ENCODE data around the gene THAP10.
A peak's percentile ranks its signal among the peaks of the same experiment; 100 is the strongest.
"Not testable (repeated sequence)": the region's sequence is repeated elsewhere in the genome, so short reads cannot be mapped to it uniquely, and the experiment has no call there.

The THAP10 gene

GRCh38 chr15:70882361-70882760 lies 9.9 kb downstream of the THAP10 start:
- no peak overlapping the region for H3K4me3 ChIP-seq (ENCODE audit: low read depth, low read length)
- DNase-seq (ENCODE audit: low read depth): no peak

DNA sequence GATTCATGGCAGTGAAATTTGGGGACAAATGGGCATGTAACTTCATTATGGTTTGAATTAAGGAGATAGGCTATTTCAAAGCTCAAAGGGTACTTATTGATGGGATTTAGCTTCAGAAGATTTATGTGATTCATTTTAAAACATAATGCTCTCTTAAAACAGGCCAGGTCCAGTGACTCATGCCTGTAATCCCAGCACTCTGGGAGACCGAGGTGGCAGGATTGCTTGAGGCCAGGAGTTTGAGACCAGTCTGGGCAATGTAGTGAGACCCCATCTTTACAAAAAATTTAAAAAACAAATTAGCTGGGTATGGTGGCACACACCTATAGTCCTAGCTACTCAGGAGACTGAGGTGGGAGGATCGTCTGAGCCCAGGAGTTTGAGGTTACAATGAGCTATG lies 11.5 kb downstream of the THAP10 start:
- no peak for DNase-seq (ENCODE audit: low read depth)
- H3K4me3 ChIP-seq (ENCODE audit: low read depth, low read length): no peak overlapping the region

DNA sequence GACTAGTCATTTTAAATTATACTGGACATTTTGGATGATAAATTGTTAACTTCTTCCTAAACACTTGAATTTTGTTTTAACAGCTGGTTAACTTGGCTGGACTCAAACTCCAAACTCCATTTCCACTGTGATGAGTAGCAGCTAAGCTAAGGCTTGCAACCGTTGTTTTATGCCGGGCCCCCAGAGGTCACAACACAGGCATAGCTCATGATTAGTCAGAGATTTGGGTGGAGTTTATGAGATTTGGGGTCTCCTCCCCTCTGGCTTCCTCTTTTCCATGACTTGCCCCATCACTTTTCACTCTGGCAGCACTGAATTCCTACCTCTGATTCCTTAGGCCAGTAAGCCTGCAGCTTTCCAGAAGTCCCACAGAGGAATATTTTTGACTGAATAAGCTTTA lies 12.8 kb downstream of the THAP10 start:
- DNase-seq (ENCODE audit: low read depth): peak; percentile 79
- H3K4me3 ChIP-seq (ENCODE audit: low read depth, low read length): no peak overlapping the region

DNA sequence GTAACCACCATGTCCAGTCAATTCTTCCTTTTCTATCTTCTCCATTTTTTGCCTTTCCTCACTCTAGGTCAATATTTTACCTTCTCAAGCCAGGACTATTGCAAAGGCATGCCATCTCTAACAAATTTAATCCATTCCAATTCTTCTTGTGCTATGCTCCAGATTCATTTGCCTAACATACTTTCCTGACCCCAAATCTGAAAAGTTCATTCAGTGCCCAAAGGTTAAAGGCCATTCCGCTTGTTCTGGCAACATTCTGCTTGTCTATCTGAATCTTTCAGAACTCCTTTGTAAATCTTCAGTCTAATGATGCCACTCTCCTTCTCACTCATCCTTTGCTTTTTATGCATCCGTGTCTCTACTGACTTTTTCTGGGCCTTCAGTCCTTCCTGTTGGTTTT lies 15.6 kb downstream of the THAP10 start:
- no peak for DNase-seq (ENCODE audit: low read depth)
- H3K4me3 ChIP-seq (ENCODE audit: low read depth, low read length): no peak overlapping the region

- DNase-seq (ENCODE audit: low read depth): no peak
- no peak overlapping the region for H3K4me3 ChIP-seq (ENCODE audit: low read depth, low read length)
Observed at GRCh38 chr15:70876011-70876410, 16.2 kb downstream of the THAP10 start.

GRCh38 chr15:70875001-70875782 lies 17.0 kb downstream of the THAP10 start:
- DNase-seq (ENCODE audit: low read depth): no peak

GRCh38 chr15:70873232-70874054 lies 18.8 kb downstream of the THAP10 start:
- H3K4me3 ChIP-seq (ENCODE audit: low read depth, low read length): no peak overlapping the region
- no peak for DNase-seq (ENCODE audit: low read depth)

More at GRCh38 chr15:70875001-70875782, 17.0 kb downstream of the THAP10 start:
- no peak overlapping the region for H3K4me3 ChIP-seq (ENCODE audit: low read depth, low read length)

DNA sequence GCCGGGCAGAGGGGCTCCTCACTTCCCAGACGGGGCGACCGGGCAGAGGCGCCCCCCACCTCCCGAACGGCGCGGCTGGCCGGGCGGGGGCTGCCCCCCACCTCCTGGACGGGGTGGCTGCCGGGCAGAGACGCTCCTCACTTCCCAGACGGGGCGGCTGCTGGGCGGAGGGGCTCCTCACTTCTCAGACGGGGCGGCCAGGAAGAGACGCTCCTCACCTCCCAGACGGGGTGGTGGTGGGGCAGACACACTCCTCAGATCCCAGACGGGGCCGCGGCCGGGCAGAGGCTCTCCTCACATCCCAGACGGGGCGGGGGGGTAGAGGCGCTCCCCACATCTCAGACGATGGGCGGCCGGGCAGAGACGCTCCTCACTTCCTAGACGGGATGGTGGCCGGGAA lies 20.7 kb downstream of the THAP10 start:
- DNase-seq (ENCODE audit: low read depth); H3K4me3 ChIP-seq (ENCODE audit: low read depth, low read length): not testable (repeated sequence)

DNA sequence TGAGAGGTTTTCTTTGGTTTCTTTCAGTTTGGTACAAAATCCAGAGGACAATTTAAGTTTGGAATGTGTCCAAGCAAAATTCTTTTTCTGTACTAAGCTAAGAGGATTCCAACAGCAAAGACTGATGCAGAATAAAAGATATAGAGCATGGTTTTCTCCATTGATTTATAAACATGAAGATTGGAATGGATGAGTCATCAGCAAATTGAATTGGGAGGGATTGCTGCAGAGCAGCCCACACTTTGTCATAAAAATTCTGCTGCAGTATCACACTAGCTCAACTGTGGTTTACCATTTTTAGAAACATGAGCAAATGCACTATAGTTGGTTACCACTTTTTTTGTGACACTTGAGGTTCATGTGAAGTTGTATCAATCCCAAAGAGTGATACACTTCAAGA lies 22.2 kb downstream of the THAP10 start:
- peak; percentile 83 for DNase-seq (ENCODE audit: low read depth)
- H3K4me3 ChIP-seq (ENCODE audit: low read depth, low read length): no peak overlapping the region

- H3K4me3 ChIP-seq (ENCODE audit: low read depth, low read length): no peak overlapping the region
- no peak for DNase-seq (ENCODE audit: low read depth)
Observed at GRCh38 chr15:70869346-70869745, 22.9 kb downstream of the THAP10 start.

DNA sequence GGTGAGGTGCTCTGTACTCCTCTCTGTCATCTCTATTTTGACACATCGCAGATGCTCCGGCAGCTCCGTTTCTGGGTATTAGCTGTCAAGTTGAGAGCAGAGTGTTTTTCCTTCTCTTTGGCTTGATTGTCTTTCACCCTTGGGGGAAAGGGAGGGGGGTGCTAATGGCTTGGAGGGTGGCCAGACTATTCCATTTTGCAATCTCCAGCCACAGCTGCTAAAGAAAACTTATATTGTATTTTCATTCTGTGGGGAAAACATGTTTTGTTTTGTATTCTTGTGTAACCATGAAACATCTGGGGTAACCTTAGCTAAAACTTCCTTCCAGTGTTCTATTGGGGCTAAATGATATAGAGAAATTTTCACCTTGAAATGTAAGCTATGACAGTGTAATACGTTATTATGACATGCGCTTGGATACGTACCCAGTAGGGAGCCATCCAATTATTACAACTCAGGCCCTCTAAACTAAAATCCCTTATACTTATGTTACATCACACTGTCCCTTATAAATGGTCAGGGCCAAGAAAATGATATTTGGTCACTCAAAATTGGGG lies 24.2 kb downstream of the THAP10 start:
- peak; percentile 82 for DNase-seq (ENCODE audit: low read depth)
- H3K4me3 ChIP-seq (ENCODE audit: low read depth, low read length): no peak overlapping the region

- no peak overlapping the region for H3K4me3 ChIP-seq (ENCODE audit: low read depth, low read length)
- no peak for DNase-seq (ENCODE audit: low read depth)
Observed at GRCh38 chr15:70866982-70867641, 25.1 kb downstream of the THAP10 start.

DNA sequence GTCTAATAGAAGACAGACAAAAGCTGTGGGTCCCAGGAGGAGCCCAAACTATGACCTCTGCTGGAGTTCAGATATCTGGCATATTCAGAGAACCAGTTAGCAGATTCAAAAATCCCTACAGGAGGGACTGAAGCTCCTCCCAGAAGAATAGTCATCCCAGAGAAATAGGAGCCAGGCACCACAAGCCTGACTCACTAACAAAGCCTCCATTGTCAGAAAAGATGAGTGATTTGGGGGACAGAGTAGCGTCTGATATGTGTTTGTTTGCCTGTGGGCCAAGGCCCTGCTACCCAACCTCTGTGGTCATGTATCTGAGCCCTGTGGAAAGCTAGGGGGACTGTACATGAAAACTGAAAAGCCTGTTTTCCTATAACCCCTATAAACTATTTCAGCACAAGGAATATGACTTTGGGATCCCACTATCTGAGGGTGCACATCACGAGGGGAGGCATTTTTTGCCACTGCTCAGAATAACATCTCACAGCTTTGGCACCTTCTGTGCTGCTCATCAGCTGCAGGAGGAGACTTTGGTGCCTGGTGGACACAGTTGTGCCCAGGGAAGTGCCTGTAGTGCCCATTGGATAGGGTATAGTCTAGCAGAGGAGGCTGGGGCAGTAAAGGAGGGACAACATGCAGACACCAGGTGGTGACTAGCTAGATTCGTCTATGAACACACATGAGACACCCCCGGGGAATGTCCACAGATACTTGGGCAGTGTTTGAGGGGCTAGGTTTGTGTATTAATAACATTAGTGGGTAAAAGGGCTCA lies 28.6 kb downstream of the THAP10 start:
- peak; percentile 66 for DNase-seq (ENCODE audit: low read depth)
- H3K4me3 ChIP-seq (ENCODE audit: low read depth, low read length): no peak overlapping the region

GRCh38 chr15:70859998-70860397 lies 32.2 kb downstream of the THAP10 start:
- H3K4me3 ChIP-seq (ENCODE audit: low read depth, low read length): no peak overlapping the region
- no peak for DNase-seq (ENCODE audit: low read depth)

DNA sequence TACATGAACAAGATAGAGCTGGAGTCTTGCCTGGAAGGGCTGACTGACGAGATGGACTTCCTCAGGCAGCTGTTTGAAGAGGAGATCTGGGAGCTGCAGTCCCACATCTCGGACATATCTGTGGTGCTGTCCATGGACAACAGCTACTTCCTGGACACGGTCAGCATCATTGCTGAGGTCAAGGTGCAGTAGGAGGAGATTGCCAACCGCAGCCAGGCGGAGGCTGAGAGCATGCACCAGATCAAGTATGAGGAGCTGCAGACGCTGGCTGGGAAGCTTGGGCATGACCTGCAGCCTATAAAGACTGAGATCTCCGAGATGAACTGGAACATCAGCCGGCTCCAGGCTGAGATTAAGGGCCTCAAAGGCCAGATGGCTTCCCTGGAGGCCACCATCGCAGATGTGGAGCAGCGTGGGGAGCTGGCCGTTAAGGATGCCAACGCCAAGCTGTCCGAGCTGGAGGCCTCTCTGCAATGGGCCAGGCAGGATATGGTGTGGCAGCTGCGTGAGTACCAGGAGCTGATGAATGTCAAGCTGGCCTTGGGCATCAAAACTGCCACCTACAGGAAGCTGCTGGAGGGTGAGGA lies 32.8 kb downstream of the THAP10 start:
- no peak for DNase-seq (ENCODE audit: low read depth)
- no peak overlapping the region for H3K4me3 ChIP-seq (ENCODE audit: low read depth, low read length)

- DNase-seq (ENCODE audit: low read depth): not testable (repeated sequence)
Observed at GRCh38 chr15:70858614-70859321, 33.5 kb downstream of the THAP10 start.

GRCh38 chr15:70857562-70858285 lies 34.5 kb downstream of the THAP10 start:
- no peak overlapping the region for H3K4me3 ChIP-seq (ENCODE audit: low read depth, low read length)
- no peak for DNase-seq (ENCODE audit: low read depth)

More at GRCh38 chr15:70858614-70859321, 33.5 kb downstream of the THAP10 start:
- not testable (repeated sequence) for H3K4me3 ChIP-seq (ENCODE audit: low read depth, low read length)
